Activated naive CD8-positive, alpha-beta T cell treated with anti-CD3 and anti-CD28 coated beads, Interleukin-2, amount 50 U/mL, for 16 hours (primary cell): Measurements from ENCODE around the gene CASKIN2.
A peak's percentile ranks its signal among the peaks of the same experiment; 100 is the strongest.

Experiments used
- DNase-seq: peaks from one replicate; pipeline ENCODE4 v3.0.0-alpha.2; 2020; ENCODE audit warnings: low read depth, low spot score

CASKIN2 gene

DNA sequence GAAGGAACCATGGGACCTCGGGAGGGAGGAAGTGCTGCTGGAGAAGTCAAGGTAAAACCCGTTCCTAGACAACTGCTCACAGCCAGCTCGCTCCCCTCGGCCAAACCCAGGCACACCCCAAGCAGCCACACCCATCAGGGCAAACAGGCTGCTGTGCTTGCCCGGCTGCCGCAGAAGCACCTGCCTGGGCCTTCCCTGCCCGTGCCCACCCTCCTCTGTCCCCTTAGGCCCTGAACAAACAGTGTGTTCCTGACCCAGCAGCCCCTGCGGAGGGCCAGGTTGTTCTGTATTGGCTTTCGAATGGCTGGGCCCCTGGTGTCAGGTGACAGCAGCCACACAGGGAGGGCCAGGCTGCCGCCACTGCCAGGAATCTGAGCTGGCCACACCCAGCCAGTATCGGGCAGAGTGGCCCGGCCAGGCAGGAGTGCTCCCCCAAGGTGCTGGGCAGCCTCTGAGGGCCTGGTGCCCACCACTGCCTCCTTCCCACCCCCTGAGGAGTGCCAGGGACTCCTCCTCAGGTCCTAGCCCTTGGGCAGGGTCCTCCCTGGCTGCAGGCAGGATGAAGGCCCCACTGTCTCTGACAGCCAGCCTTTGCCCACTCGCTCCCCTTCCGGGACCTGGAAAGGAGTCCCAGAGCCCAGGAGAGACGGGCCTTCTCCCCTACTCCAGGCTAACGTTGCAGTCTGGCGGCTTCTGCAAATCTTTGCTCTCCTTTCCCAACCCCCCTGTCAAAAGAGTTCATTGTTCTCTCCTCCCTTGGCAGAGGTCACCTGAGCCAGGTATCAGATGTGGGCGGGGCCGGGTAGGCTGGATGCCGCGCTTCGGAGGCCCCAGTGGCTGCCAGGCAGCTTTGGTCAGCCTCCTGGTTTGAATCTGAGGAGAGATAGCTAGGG lies 34.2 kb upstream of the CASKIN2 start:
- no peak for DNase-seq

DNA sequence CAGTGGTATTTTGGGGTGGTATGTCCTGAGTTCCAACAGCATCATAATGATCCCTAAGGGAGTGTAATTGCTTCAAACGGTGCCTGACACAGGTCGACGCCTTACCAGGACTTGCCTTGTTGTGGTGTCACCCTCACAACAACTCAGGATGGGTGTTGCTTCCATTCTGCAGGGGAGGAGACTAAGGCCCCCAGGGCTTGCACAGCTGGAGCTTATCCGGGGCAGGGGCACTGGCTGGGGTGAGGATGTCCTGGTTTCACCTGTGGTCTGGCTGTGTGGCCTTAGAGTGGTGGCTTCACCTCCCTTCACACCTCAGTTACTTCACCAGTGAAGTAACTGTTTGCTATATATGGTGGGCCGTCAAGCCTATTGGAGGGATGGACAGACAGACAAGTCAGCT lies 33.5 kb upstream of the CASKIN2 start:
- no peak for DNase-seq

DNA sequence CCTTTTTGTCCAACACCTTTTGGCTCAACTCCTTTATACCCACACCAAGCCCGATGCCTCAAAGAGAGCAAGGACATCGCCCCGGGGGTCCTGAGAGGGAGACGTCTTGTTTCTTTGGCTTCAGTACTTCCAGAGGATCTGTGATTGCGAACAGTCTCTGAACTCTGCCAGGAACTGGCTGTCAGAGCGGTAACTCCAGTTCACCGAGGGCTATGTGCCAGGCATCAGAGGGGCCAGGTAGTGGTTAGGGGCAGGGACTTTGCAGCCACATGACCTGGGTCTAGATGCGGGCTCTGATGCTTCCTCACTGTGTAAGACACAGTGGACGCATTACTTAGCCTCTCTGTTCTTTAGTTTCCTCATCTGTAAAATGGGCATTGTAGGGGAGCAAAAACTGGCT lies 31.8 kb upstream of the CASKIN2 start:
- DNase-seq: no peak

- DNase-seq: no peak
Measured at GRCh38 chr17:75546181-75546580, 30.8 kb upstream of the CASKIN2 start.

DNA sequence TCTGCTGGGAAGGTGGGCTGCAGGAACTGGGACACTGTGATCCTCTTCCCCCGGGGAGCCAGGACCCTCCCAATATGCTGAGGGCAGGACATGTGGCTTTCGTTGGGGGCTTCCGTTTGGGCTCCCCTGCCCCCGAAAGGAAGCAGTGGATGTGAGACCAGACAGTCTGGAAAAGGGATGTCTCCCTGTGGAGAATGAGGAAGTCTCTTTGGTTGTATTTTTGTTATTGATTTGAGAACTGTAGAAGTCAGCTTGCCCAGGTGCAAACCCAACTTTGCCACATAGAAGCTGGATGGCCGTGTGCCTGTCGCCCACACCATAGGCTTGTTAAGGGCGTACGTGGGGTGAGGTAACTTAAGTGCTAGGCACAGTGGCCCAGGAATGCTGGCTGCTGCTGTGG lies 28.9 kb upstream of the CASKIN2 start:
- no peak for DNase-seq

GRCh38 chr17:75542728-75543336 lies 27.5 kb upstream of the CASKIN2 start:
- DNase-seq: no peak

GRCh38 chr17:75542229-75542628 lies 26.9 kb upstream of the CASKIN2 start:
- no peak for DNase-seq

GRCh38 chr17:75540923-75541503 lies 25.7 kb upstream of the CASKIN2 start:
- no peak for DNase-seq

DNA sequence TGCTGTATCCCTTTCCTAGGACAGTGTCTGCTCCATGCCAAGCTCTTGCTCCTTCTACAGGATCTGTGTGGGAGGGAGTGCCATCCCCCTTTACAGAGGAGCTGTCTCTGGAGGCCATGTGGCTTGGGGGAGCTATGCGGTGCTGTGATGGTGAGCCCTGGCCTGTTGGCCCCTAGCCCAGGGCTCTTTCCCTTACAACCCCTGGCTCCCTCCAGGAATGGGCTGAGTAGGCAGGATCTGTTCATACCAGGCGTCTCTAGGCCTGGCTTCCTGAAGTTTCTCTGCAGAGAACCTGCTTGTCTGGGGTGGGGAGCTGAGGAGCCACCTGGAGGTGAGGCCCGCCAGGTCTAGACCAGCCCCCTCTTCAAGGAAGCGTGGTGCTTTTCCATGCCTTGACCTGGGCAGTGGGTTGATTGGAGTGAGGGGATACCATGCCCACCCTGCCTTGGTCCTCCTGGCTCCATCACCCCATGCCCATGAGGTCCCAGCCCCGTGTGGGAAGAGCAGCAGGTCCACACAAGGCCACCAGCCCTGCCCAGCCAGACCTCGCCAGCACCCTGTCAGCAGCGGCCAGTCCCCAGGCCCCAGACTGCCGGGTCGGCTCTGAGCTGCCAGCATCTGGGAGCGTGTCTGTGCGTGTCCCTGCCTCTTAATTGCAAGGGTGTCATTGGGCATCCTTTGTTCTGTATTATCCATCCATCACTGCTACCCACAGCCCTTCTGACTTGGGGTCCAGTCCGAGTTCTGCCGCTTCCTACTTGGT lies 24.8 kb upstream of the CASKIN2 start:
- no peak for DNase-seq

DNA sequence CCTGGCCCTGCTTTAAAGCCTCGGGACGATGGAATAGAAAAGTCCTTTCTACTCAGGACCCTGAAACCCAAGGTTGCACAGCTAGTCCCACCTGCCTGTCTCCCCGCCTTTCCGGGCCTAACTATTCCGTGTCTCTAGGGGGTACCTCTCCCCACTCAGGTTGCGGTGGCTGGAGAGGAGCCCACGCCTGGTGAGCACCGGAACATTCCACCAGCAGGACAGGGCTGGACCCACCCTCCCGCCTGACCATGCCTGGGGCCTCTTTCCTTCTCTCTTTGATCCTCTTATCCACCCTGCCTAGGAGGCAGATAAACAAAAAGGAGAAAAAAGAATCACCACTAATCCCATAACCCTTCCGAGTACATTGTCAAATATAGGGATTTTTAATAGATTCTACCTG lies 21.0 kb upstream of the CASKIN2 start:
- DNase-seq: no peak

DNA sequence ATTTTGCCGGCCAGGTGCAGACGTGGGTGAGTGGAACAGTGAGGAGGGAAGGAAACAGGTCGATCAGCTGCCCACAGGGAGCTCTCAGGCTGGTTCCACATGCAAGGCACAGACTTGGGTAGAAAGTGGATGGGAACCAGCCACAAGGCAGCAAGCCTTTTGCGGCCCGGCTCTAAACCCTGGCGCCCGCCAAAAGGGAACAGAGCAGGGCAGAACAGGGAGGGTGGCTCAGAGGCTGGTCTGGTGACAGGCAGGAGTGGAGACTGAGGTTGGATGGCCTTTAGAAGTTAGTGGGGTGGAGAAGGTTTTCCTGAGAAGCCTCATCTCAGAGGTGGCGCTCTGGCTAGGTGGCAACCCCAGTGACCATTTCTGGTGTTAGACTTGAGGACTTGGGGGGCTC lies 20.5 kb upstream of the CASKIN2 start:
- no peak for DNase-seq

GRCh38 chr17:75535119-75535537 lies 19.8 kb upstream of the CASKIN2 start:
- no peak for DNase-seq

GRCh38 chr17:75531721-75532072 lies 16.4 kb upstream of the CASKIN2 start:
- DNase-seq: no peak

DNA sequence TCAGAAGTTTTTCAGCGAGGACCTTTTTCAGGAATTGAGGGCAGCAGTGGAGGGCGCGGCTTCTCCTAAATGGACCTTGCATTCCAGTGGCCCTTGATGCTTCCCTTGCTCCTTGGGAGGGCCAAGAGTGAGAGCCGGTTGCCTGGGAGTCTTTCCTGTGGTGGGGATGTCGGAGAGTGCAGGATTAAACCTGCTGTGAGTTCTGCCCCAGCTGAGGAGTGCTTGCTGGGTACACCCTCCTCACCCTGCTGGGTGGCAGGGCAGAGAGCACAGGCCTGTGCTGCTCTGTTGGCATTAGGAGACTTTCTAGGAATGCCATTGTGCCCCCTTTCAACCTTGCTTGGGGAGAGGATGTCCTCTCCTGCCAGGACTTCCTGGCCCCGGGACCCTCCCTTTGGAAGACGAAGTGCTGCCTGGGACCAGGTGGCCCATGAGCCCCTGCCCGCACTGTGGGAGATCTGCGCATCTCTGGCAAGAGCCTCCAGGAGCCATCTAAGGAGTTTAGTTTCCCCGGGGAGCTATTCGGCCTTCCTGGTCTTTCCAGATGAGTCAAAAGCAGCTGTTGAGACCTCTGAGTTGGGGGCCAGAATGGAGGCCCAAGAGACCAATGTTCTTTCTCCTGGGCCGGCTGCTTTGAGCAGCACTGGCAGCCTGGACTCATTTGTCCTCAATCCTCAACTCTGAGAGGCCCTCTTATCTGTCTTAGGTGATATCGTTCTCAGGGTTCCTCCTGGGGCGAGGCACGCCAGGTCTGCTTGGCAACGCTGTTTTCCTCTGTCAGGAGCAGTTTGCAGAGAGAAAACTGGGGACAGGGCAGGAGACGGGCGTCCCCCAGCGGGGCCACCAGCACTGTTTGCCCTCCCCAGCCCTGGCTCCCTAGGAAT lies 15.7 kb upstream of the CASKIN2 start:
- DNase-seq: no peak

DNA sequence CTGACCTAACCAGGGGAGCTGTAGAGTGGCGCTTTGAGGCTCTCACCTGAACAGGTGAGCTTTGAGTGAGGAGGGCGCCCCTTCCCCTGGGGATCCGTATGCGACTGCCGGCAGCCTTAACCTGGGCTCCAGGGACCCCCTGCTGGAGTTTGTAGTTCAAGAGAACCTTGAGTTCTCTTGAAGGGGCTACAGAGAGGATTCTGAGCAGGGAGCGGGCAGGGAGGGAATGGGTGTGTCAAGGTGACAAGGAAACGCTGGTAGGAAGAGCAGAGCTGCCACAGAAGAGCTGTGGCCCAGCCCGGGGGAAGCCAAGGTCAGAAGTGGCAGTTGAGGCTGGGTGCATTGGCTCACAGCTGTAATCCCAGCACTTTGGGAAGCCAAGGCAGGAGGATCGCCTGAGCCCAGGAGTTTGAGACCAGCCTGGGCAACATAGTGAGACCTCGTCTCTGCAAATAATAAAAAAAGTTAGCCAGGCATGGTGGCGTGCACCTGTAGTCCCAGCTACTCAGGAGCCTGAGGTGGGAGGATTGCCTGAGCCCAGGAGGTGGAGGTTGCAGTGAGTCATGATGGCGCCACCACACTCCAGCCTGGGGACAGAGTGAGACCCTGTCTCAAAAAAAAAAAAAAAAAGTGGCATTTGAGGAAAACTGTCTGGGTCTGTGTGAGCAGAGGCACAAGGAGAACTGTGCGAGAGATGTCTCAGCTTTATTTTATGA lies 11.4 kb upstream of the CASKIN2 start:
- DNase-seq: no peak

- DNase-seq: no peak
Measured at GRCh38 chr17:75525806-75526554, 10.6 kb upstream of the CASKIN2 start.

DNA sequence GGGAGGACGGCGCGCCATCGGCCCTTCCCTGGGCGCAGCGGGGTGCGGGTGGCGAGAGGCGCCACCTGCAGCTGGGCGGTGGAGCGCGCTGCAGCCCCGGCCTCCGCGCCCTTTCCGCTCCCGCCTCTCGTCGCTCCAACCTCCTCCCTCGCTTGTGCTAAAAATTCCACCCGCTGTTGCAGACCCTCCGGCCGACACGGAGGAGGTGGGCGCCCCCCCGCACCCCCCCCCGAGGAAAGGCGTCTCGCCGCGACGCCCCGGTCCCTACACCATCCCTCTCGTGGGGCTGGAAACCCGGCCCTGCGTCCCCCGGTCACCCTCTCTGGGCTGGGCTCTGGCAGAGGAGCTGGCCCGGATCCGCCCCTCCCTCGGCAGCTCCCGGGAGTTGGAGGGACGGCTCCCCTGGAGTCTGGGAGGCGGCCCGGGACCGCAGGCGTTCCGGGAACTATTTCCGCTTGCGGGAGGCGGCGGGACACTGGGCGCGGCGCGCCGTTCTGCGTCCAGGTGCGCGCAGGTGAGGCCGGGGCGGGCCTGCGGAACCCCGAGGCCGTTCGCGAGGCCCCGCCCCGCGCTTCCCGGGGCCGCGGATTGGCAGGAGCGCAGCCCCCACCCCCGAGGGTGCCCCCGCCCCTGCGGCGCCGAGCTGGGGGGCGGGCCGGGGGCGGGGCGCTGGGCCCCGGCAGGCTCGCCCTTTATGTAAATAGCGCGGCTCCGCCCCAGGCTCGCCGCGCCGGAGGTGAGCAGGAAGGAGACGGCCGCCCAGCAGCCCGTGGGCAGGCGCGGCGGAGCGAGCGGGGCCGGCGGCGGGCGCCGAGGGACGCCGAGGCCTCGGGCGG lies 9.9 kb upstream of the CASKIN2 start, which contains the start of gene LLGL2:
Gene LLGL2, plus strand, starts transcription at position 728 of the 836 bp plus-strand sequence. CDS start 17,730 bp downstream, outside the sequence.
- peak; percentile 54 for DNase-seq

GRCh38 chr17:75524269-75524969 lies 9.1 kb upstream of the CASKIN2 start:
- no peak for DNase-seq
